BJ (cell line): Measurements from ENCODE around the gene NLRP5. TPM values are rescaled to one million over a fixed set of nuclear protein-coding genes. Genes with fewer than 3 reads are reported as not detected.
"Not testable (repeated sequence)": the region's sequence is repeated elsewhere in the genome, so short reads cannot be mapped to it uniquely, and the experiment has no call there.

Experiments used
- CTCF ChIA-PET: fragments of 350-600 bp; formaldehyde crosslinking; extraction: SDS; loops from one replicate; lab custom pipeline; 2021; ENCODE audit warnings: antibody characterized with exemption, inconsistent platforms; lab: Yijun Ruan, JAX
- POLR2A ChIA-PET: fragments of 300-600 bp; sonication (Branson Sonifier 250); formaldehyde crosslinking; extraction: SDS; loops from one replicate; lab custom pipeline; 2021; ENCODE audit warnings: antibody characterized with exemption; lab: Charles Lee
- DNase-seq: peaks from one replicate; pipeline ENCODE4 v3.0.0-alpha.2; 2011; ENCODE audit warnings: low read depth
- H3K27me3 ChIP-seq: 2 replicates; pipeline ENCODE4 v1.6.0; 2011; ENCODE audit warnings: low read length; ENCODE audit not compliant: control insufficient read depth, insufficient read depth
- H3K36me3 ChIP-seq: 2 replicates; pipeline ENCODE4 v1.5.1; 2011; ENCODE audit warnings: low read length; ENCODE audit not compliant: control insufficient read depth, insufficient read depth
- H3K4me3 ChIP-seq: 2 replicates; pipeline ENCODE4 v1.5.1; 2011; ENCODE audit warnings: low read depth, mild to moderate bottlenecking, control low read depth, low read length
- polyA minus RNA-seq: library from RNA; depleted of rRNA, polyadenylated mRNA; stranded (reverse); fragments of >200 nt; gene quantifications from 2 replicates; pipeline ENCODE4 v1.2.3, GENCODE V29; 2011; rRNA and poly(A)+ RNA removed
- polyA plus RNA-seq: library from polyadenylated mRNA; depleted of rRNA; stranded (reverse); fragments of >200 nt; gene quantifications from 2 replicates; pipeline ENCODE4 v1.2.3, GENCODE V29; 2011; rRNA removed
- TF ChIP-seq, protein P1 (sequence below): IDR thresholded peaks from 2 replicates; pipeline ENCODE4 v1.5.1; 2011; ENCODE audit warnings: low read depth, mild to moderate bottlenecking, control low read depth, inconsistent platforms, low read length, moderate library complexity; ENCODE audit not compliant: insufficient read depth

NLRP5 gene
- polyA plus RNA-seq: not detected in 2 replicates
- polyA minus RNA-seq: not detected in 2 replicates

DNA sequence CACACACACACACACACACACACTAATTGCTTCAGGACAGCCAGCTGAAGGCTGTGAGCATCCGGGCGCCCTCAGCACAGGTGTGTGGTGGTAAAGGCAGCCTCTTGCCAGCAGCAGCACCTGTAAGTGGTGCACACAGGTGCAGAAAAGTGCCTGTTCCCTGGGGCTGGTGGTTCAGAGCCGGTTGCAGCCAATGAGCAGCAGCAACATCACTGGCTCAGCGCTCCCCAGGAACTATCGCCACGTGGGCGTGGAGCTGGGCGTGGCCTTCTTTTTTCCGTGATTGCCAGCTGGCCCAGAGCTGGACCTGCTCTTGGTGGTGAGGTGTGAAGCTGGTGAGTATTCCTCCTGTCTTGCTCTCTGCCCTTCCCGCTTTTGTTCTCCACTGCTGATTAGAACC lies at the start of gene NLRP5:
Gene NLRP5 (plus strand): TSS at position 289 of the 400 bp plus-strand sequence.
- TF ChIP-seq, protein P1, sequence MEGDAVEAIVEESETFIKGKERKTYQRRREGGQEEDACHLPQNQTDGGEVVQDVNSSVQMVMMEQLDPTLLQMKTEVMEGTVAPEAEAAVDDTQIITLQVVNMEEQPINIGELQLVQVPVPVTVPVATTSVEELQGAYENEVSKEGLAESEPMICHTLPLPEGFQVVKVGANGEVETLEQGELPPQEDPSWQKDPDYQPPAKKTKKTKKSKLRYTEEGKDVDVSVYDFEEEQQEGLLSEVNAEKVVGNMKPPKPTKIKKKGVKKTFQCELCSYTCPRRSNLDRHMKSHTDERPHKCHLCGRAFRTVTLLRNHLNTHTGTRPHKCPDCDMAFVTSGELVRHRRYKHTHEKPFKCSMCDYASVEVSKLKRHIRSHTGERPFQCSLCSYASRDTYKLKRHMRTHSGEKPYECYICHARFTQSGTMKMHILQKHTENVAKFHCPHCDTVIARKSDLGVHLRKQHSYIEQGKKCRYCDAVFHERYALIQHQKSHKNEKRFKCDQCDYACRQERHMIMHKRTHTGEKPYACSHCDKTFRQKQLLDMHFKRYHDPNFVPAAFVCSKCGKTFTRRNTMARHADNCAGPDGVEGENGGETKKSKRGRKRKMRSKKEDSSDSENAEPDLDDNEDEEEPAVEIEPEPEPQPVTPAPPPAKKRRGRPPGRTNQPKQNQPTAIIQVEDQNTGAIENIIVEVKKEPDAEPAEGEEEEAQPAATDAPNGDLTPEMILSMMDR: no peak
- DNase-seq: no peak
- POLR2A ChIA-PET: no interaction called here
- H3K36me3 ChIP-seq: no peaks in the 10 kb centered on the region
- CTCF ChIA-PET: no interaction called here
- no peak within 1 kb of the TSS for H3K4me3 ChIP-seq
- no peaks in the 10 kb centered on the region for H3K27me3 ChIP-seq

DNA sequence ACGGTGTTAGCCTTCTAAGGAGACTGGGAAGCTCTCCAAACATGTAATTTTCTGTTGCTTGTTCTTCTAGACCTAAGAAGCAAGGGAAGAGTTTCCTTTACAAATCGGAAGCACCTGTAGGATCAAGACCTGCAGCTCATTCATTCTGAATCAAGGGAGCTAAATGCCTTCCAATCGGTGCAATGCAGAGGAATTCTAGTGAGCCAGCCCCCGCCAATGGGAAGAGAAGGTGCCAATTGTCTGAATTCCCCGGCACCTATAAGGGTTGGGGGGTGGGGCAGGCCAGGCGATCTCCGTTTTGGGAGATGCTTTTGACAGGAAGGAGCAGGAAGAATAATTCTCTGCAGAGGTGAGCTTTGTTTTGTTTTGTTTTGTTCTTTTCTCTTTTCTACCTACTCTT lies 47.4 kb upstream of the NLRP5 start:
- ChIA-PET CTCF (no interaction called here), POLR2A (no interaction called here)
- Histone ChIP-seq H3K36me3 (no peaks in the 10 kb centered on the region), H3K4me3 (no peak overlapping the region), H3K27me3 (no peaks in the 10 kb centered on the region)
- TF ChIP-seq, protein P1: no peak
- DNase-seq: no peak

DNA sequence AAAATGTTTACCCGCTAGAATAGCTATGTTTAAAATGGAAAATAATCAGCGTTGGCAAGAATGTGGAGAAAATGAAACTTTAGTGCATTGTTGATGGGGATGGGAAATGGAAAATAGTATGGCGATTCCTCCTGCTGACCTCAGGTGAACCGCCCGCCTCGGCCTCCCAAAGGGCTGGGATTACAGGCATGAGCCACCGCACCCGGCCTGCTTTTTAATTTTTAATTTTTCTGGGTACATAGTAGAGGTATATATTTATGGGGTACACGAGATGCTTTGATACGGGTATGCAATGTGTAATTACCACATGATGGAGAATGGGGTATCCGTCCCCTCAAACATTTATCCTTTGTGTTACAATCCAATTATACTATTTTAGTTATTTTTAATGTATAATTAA lies 46.3 kb upstream of the NLRP5 start:
- Histone ChIP-seq H3K27me3 (no peaks in the 10 kb centered on the region), H3K36me3 (no peaks in the 10 kb centered on the region), H3K4me3 (no peak overlapping the region)
- POLR2A ChIA-PET: no interaction called here
- TF ChIP-seq, protein P1: no peak
- CTCF ChIA-PET: no interaction called here
- DNase-seq: no peak

DNA sequence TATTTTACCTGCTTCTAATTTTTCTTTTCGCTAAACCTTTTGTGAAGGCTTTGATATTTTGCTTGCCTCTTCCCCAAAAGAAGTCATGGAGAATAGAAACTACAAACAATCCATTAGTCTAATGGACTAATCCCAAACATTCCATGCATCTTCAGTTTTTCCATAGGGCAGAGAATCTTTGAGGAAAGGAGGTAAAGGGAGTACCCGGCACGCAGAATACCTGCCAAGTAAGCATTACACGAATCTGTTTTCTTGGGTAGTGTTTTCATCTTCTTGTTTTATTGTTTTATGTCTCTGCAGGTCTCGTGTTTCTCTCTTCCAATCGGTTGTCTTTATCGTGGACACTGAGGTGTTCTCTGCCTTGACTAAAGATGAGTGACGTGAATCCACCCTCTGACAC lies 39.0 kb upstream of the NLRP5 start, which contains the start of gene NLRP8:
Gene NLRP8 (plus strand): TSS at position 301 of the 400 bp plus-strand sequence.
- ChIA-PET CTCF (interaction anchor here (0.6 kb wide), 1 partner anchor 225 kb away, joined by 4 read pairs; no protein-coding TSS in a partner anchor), POLR2A (no interaction called here)
- Histone ChIP-seq H3K27me3 (no peaks in the 10 kb centered on the region), H3K36me3 (no peaks in the 10 kb centered on the region), H3K4me3 (no peak within 1 kb of the TSS)
- TF ChIP-seq, protein P1: no peak
- DNase-seq: no peak

DNA sequence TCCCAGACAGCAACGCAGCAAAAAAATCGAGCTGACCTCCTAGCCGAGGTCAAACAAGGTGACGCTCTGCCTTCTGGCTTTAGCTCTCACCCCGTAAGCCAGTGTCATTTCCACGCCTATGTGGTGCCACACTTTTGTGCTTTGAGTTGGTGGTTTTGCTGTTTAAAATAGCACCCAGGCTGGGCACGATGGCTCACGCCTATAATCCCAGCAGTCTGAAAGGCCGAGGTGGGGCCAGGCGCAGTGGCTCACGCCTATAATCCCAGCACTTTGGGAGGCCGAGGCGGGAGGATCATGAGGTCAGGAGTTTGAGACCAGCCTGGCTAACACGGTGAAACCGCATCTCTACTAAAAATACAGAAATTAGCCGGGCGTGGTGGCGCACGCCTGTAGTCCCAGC lies 36.0 kb upstream of the NLRP5 start:
- H3K36me3 ChIP-seq, H3K4me3 ChIP-seq, POLR2A ChIA-PET, DNase-seq, H3K27me3 ChIP-seq, CTCF ChIA-PET: not testable (repeated sequence)

DNA sequence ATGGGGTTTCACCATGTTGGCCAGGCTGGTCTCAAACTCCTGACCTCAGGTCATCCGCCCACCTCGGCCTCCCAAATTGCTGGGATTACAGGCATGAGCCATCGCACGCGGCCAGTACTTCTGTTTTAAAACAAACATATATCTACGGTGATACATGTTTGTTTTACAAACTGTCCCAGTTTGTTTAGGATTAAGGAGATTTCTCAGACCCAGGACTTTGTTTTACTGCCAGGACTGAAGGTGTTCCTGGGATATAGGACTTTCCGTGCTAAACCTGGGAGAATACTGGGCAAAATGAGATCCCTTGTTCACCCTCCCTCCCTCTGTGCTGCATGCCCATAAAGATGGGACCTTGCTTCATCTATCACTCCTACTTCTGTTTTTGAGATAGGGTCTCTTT lies 30.1 kb upstream of the NLRP5 start:
- no peaks in the 10 kb centered on the region for H3K27me3 ChIP-seq
- CTCF ChIA-PET: interaction anchor here (0.5 kb wide), 1 partner anchor 21 kb away, joined by 3 read pairs; no protein-coding TSS in a partner anchor
- no peak for DNase-seq
- H3K36me3 ChIP-seq: no peaks in the 10 kb centered on the region
- POLR2A ChIA-PET: no interaction called here
- TF ChIP-seq, protein P1: no peak
- no peak overlapping the region for H3K4me3 ChIP-seq
